ENCODE measurements around the gene EIF2B4.

- TF ChIP-seq CTCF (conservative IDR thresholded peaks at IDR 0.05) (no peak), ZFX (IDR thresholded peaks at IDR 0.05) (no peak)
Measured at GRCh38 chr2:27380626-27381545, 10.7 kb upstream of the EIF2B4 start, which contains the start of gene ZNF513.

Data from C4-2B (cell line).